EL (cell line): ENCODE results near the gene FREM2.

Experiments
- DNase-seq: peaks from one replicate; pipeline ENCODE4 v3.0.0-alpha.2; 2016

The FREM2 gene

DNA sequence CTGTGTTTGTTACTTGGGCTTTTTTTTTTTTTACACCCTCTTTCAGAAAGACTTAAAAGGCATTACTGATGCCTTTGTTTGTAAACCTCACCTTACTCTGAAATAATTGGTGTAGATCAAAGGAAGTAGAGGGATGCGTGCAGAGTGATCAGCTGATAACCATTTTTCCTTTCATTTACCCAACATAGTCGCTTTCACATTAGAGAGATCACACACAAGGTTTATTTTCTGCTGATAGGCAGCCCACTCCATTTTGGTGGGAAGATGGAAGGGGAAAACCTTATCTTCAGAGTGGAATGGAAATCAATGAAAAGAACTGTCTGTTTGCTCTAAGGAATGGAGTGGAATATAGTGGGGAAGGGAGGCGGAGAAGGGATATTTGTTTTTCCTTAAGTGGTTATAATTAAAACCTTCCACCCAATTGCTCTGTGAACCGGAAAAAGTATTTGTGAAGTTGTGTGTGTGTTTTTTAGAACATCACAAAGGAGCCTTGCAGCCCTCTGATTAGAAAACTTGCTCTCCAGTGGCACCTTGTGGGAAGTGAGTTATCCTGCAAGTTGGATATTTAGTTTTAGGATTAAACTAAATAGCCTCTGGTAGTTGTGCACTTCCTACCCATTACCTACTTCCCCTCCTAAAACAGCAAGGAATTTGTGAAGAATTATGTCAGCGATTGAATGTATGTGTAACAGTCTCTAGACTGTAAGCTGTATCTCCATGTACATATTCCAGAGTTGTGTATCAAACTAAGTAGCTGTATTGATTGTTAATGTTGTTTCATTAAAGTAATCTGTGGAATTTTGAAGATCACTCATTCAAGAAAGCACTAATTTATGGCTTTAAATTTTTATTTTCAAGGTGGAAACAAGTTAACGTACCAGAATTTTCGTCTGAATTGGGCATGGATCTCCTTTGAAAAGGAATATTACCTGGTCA lies 76.8 kb downstream of the FREM2 start:
- peak; percentile 9 for DNase-seq

DNA sequence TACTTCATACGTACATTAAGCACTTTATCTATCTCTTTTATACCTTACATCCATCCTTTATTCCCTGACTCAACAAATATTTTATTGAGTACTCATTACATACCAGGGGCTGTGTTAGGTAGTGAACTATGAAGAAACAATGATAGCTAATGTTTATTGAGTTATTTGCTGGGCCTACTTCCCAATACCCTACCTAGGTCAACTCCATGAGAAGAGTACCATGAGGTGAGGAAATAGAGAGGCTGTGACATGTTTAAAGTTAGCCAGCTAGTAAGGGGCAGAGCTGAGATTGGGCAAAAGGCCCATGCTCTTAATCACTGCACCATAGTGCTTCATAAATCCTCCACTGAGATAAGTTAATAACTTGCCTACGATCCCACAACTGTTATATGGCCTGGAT lies 79.9 kb downstream of the FREM2 start:
- no peak for DNase-seq

DNA sequence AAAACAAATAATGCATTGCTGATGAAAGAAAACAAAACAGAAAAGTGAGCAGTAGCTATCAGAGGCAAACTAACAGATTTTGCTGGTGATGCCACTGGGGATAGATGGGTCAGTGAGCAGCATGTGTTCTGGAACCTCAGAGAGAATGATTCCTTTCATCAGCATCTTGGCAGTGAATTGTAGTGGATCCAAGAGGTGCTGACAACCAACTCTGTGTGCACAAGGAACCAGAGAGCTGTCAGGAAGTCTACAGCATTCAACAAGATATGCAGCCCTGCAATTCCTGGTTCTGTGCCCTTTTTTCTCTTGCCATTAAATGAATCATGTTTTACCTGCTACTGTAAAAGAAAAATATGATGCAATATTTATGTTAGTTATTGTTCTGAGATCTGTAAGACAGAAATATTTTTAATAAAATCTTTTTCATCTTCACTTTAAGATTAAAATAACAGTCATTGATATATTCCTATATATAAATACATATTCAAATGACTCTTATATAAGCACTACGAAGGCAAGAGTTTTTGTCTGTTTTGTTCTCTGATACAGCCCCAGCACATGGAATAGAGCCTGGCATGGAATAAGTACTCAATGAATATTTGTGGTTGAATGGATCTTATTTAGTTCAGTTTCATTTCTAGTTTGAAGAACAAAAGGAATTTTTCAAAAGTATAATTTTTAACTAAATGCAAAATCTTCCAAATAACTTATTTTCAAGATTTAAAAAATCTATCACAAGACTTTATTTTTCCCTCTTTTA lies 80.8 kb downstream of the FREM2 start:
- DNase-seq: no peak

GRCh38 chr13:38769526-38769925 lies 82.6 kb downstream of the FREM2 start:
- DNase-seq: no peak

GRCh38 chr13:38775085-38775484 lies 88.2 kb downstream of the FREM2 start:
- no peak for DNase-seq

GRCh38 chr13:38777347-38778119 lies 90.7 kb downstream of the FREM2 start:
- no peak for DNase-seq

DNA sequence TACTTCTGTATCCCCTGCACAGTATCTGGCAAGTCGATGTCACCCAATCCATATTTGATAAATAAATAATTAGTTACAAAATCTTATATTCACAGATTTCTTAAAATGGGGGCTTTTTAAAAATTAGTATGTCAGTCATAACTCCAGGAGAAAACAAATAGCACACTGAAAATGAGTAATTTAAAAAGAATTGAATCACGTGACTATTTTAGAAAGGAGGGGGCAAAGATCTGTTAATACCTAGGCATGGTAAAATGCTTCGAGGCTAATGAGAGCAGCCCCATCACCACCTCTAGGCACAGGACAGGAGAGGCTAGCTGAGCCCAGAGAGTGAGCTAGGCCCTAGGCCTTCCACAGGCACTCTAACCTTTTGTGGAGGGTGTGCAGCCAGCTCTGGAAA lies 94.7 kb downstream of the FREM2 start:
- DNase-seq: no peak

DNA sequence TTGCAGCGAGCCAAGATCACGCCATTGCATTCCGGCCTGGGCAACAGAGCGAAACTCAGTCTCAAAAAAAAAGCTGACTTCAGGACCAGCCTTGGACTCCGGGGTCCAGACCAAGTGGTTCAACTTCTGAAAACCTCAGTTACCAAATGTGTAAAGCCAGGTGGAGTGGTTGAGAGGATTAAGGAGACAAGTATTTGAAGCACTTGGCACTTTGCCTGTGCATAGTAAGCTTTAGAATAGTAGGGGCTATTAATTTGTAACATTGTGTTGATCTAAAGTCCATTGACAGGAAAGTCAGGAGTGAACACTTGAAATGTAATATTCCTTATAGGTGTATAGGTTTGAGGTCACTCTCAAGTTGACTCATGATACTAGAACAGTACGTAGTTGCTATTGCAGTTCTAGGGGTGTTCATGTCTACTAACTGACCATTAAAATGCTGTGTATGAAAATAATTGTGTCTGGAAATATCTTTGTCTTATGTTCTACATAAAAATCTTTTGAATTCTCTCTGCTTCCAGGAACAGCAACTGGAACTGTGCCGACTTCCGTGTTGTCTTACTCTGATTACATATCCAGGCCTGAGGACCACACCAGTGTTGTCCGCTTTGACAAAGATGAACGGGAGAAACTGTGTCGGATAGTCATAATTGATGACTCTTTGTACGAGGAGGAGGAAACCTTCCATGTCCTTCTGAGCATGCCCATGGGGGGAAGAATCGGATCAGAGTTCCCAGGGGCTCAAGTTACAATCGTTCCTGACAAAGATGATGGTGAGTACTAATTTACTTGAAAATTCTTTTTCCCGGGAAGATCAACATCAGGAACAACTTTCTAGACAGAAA lies 97.4 kb downstream of the FREM2 start:
- DNase-seq: no peak

DNA sequence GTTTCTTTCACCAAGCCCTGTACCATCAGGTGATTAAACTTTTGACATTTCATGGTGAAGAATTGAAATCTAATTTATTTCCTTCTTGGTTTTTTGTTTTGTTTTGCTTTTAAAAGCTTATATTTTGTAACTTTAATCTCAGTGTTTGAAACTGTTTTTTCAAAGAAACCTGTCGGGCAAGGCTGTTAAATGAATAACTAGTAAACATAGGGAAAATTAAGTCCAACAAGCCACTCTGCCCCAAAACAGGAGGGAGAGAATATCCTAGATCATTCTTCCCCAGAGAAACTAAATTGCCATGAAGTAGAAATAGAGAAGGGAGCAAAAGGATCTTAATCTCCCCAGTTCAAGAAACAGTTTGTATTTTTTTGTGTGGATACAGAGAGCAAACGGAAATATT lies 98.2 kb downstream of the FREM2 start:
- DNase-seq: no peak

DNA sequence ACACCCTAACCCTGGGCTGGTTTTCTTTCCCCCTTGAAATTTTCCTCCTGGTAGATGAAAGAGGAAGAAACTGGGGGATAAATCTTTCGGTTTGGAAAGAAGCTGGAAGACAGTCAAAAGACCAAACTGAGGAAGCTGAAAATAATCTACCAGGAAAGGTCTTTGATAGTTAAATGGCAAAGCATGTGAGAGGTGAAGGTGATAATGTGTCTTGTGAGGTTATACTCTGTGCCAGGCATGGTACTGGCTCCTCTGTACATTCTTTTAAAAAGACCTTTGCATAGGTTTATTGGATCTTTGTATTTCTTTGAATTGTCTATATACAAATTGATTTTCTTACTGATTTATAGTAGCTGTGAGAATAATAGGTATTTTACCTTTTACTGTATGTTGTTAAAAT lies 98.6 kb downstream of the FREM2 start:
- DNase-seq: no peak

DNA sequence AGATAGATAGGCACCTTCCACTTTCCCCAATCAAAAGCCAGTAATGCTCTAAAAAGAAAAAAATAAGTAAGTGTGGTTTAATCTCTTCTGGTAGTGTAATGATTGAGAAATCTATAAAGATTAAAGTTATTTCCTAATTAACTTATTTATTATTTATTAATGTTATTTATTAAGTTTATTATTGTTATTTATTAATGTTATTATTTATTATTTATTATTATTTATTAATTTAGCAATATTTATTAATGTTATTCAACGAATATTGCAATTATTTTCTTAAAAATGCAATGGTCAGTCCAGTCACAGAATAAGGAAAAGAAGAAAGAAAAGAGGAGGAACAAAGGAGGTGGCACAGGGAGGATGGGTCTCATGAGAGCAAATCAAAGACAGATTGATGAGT lies 100.7 kb downstream of the FREM2 start:
- DNase-seq: no peak

GRCh38 chr13:38796890-38797289 lies 110.0 kb downstream of the FREM2 start:
- no peak for DNase-seq

DNA sequence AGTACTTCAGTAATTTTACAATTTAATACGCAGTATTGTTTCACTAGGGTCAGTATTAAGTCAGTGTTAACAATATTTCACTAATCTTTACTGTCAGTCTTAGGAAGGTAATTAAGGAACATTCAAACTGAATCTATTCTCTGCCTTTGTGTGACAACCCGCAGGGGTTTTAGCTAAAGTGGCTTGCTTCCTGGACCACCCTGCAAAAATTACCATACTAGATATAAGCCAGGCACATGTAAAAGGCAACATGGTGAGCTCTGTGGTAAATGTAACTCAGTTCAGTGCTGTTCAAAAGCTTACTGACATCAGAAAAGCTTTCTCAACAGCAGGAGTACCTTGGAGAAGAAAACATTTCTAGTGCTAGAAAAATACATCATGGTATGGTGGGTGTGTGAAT lies 116.7 kb downstream of the FREM2 start:
- no peak for DNase-seq

DNA sequence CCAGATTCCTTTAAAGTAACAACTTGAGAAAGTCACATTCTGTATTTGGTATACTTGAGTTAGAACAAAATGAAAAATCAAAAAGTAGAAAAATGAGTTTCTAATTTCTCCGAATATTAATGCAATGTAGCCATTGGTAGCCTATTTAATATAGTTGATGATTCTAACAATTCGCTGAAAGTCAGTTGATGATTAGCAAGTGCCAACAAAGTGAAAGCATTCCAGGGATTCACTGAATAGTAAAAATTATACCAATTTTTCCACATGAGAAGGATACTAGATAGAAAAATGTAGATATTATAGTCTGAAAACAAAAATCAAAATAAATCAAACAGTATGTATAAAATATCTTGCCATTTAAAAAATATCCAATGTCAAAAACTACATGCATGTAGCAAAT lies 117.2 kb downstream of the FREM2 start:
- DNase-seq: no peak

DNA sequence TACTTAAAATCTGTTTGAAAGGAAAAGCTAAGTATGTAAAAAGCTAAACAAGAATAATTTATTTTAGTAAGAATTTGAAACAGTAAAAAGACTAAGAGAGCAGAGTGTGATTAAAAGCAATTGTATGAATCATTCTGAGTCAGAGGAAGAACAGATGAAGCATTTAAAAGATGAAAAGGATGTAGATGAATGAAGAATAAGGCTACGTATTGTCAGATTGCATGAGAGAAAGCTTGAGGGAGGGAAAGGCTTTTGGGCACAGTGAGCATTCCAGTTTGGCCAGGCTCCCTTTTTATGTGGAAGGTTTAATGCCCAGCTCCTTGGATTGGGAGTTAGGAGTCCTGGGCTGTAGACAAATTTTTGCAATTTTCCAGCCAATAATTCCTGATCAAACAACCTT lies 117.7 kb downstream of the FREM2 start:
- no peak for DNase-seq

DNA sequence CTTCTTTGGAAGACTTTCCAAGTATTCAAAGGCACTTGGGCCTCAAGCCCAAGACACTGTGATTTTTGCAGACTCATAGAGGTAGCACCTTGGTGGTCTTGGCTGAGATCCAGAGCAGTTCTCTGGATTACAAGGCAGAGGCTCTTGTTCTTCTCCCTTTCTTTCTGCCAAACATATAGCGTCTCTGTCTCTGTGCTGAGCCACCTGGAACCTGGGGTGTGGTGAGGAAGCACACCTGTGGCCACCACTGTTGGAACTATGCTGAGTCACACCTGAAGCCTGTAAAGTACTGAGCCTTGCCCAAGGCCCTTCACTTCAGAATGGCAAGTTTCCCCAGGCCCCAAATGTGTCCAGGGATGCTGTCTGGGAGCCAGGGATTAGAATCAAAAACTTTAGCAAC lies 127.5 kb downstream of the FREM2 start:
- no peak for DNase-seq

GRCh38 chr13:38819053-38819452 lies 132.2 kb downstream of the FREM2 start:
- no peak for DNase-seq

GRCh38 chr13:38819596-38819995 lies 132.7 kb downstream of the FREM2 start:
- DNase-seq: no peak

GRCh38 chr13:38821770-38822551 lies 135.1 kb downstream of the FREM2 start:
- DNase-seq: no peak

DNA sequence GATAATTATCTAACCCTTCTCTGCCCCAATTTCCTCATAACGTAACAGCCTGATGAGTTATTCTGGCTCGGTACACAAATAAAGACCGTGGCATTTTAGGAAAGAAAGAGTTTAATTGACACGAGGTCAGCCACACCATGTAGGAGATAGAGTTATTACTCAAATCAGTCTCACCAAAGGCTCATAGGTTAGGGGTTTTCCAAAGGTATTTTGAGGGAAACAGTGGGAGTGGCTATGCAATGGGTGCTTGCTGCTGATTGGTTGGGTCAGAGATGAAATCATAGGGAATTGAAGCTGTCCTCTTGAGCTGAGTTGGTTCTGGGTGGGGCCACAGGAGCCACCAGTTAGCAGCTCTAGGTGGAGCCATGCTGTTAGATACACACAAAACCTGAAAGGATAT lies 137.5 kb downstream of the FREM2 start:
- no peak for DNase-seq

- DNase-seq: no peak
Measured at GRCh38 chr13:38826182-38826813, 139.4 kb downstream of the FREM2 start.
